ENCODE results near the gene NLRC3.

NLRC3 gene

GRCh38 chr16:3542601-3543373 is 34.4 kb downstream of the NLRC3 start:
- DNase-seq: no peak

DNA sequence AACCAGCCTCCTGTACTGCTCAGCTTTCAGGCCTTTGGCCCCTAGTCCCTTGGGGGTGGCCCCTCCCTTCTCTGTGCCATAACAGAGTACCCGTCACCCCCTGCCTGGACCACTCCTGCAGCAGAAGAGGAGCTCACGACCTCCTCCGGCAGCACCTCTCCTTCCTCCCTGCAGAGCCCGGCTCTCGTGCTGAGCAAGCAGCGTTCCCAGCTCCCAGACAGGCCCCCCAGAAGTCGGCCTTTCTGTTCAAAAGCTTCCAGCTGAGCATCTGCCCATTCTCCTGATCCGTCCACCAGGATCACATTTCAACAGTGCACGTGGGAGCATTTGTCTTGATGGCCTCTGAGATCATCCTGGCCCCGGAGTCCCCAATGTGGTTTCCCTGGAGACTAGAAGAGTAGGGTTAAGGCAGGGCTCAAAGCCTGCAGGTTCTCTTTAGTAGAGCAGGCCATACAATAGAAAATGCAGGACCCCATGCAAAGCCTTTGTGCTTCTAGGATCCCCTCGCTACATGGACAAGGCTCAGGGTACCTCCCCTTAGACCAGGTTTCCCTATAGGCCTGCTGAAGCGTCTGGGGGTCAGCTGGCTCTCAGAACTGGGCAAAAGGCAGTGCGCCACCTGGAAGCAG is 35.6 kb downstream of the NLRC3 start:
- DNase-seq: no peak

DNA sequence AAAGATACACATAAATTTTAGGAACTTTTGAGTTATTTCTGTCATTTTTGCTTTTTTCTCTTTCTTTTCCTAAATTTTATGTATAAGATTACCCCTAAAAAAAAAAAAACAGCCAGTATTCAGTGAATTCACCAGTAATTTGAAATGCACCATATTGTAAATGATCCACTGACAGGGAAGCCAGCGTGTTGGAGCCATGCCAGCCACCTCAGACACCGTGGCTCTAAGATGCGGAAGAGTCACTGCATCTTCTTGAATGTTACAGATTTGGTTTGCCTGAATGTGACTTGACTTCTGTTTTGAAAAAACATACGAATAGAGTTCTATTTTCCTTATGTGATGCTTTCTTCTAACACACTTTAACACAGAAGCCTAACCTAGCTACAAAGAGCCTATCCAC is 39.0 kb downstream of the NLRC3 start:
- no peak for DNase-seq

DNA sequence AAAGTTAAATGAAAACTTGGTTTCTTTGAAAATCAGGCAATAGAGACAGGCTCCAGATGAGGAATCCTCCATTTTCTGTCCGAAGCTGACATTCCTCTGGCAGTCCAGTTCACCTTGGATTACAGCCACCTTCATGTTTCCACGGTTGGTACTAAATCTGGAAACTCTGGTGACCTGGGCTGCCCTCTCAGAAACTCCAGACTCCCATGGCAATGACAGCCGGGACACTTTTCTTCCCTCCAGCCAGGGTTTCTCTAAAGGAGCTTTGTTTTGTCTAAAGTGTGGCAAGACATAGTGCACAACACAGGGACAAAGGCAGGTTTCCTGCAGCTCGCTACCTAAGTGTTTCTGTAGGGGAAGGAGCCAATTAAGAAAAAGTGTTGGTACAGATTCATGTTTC is 40.4 kb downstream of the NLRC3 start:
- DNase-seq: no peak

GRCh38 chr16:3536271-3536731 is 40.9 kb downstream of the NLRC3 start:
- DNase-seq: no peak

- no peak for DNase-seq
Measured at GRCh38 chr16:3534126-3534525, 43.1 kb downstream of the NLRC3 start.

DNA sequence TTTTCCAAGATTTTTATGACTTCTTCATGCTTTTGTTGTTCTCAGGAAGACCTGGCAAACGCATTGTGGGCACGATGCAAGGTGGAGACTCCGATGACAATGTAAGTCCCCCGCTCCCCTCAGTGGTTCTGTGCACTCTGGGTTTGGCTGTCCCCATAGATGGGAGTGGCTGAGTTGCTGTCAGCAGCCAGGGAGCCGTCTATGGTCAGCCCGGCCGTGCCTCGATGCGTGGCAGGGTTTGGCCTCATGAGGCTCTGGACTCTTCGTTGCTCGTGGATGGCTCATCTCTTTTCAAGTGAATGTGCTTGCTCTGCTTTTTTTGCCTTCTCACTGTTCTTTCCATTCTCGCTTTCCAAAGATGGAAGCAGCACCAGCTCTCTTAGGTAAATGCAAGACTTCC is 44.5 kb downstream of the NLRC3 start:
- DNase-seq: no peak

DNA sequence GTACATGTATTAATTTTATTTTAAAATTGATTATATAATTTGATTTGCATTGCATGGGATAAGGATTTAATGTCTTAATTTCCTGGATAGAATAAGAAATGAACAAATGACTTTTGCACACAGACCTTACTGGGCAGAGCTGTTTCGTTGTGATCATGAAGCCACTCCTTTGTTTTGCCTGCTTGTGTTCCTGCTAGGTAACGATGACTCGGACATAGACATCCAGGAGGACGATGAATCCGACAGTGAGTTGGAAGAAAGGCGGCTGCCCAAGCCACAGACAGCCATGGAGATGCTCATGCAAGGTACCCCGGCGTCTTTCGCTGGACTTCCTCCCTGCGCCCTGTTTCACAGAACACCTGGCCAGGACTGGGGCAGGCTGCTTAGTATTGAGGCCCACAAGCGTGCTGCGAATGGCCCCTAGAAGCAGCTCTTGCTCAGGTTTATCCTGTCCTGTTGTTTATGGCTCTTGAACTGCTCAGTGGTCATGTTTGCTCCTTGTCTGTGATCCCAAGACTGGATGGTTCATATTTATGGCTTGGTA is 46.8 kb downstream of the NLRC3 start:
- no peak for DNase-seq

GRCh38 chr16:3529175-3529574 is 48.0 kb downstream of the NLRC3 start:
- DNase-seq: no peak

- no peak for DNase-seq
Measured at GRCh38 chr16:3528406-3528805, 48.8 kb downstream of the NLRC3 start.

DNA sequence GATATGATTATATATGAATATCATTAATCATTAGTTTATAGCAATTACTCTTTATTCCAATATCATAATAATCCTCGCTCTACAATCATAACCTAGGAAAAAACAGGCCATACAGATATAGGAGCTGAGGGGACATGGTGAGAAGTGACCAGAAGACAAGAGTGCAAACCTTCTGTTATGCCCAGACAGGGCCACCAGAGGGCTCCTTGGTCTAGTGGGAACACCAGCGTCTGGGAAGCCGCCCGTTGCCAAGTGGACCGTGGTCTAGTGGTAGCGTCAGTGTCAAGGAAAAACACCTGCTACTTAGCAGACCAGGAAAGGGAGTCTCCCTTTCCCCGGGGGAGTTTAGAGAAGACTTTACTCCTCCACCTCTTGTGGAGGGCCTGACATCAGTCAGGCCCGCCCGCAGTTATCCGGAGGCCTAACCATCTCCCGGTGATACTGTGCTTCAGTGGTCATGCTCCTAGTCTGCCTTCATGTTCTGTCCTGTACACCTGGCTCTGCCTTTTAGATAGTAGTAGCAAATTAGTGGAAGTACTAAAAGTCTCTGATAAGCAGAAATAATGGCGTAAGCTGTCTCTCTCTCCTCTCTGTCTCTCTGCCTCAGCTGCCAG is 49.9 kb downstream of the NLRC3 start:
- peak in 1 of 2 experiments; percentile 12 for DNase-seq

GRCh38 chr16:3525951-3526350 is 51.3 kb downstream of the NLRC3 start:
- DNase-seq: no peak

GRCh38 chr16:3523281-3523680 is 53.9 kb downstream of the NLRC3 start:
- DNase-seq: no peak

DNA sequence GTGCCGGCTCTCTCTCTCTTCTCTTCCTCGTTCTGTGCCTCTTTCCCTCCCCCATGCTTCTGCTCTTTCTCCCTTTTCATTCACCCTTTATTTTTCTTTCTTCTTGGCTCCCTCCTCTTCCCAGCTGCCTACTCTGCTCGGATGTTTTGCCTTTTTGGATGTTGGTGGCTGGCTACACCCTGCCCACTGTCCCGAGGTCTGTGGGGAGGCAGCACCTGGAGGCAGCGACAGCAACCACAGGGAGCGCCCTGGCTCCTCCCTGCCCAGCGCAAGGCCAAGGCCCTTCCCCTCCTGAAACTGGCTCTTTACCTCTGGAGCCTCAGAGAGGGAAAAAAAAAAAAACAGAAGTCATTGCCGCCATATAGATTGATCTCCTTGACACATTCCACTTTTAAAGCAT is 56.4 kb downstream of the NLRC3 start:
- no peak for DNase-seq

- no peak for DNase-seq
Measured at GRCh38 chr16:3520413-3520812, 56.8 kb downstream of the NLRC3 start.

GRCh38 chr16:3519581-3519980 is 57.6 kb downstream of the NLRC3 start:
- no peak for DNase-seq

DNA sequence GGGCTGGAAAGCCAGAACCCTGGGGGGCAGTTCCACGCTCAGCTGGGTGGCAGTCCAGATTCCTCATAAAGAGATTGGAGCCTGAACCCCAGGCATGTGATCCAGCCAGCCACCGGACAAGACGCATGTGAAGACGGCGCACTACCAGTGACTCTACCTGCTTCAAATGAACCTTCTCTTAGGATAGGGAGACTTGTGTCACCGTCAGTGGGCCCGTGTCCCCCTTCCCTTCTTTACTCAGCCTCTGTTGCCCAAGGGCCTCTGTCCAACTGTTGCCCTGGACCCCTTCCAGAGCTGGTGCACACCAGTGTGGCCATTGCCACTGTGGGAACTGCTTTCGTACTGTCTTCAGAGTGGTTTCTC is 58.2 kb downstream of the NLRC3 start:
- no peak for DNase-seq

DNA sequence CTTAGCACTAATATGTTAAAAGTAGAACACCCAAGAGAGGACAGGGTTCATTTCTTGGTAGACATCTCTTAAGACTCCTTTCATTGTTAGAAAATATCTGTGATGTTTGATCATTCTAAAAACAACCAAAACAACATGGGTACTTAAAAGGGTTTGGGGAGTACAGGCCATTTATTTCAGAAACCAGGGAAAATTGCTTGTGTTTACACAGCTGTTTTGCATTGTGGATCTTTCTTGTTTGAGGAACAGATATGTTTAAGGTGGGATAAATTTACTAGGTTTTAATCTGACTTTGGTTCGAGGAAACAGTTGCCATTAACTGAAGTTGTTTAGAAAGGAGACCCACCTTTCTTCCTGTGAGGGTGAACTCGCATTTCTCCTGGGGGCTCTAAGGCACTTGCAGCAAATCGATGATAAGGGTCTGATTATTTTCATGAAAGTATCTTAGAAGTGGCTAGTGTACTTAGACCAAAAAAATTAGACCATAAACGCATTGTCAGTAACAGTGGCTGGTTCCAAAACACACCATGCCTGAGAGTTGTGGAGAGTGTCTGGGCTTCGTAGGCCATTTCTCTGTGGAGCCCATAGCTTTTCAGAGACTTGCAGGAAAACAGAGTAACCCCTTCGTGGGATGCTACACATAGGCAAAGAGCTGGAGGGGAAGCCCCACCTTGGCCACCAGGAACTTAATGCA is 58.8 kb downstream of the NLRC3 start:
- DNase-seq: no peak

- DNase-seq: no peak
Measured at GRCh38 chr16:3515897-3516296, 61.3 kb downstream of the NLRC3 start.

DNA sequence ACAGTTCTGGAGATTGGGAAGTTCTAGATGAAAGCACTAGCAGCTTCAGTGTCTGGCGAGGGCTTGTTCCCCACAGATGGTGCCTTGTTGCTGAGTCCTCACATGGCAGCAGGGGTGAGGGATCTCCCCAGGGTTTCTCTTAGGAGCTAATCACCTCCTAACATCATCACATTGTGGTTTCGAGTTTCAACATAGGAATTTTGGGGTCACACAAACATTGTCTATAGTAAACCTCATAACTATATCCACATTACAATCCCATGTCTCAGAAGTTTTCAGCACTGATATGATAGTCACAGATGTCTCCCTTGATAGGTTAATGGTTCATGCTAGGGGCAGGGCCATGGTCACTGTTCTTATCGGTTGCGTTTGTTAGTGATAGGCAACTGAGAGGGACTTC is 62.6 kb downstream of the NLRC3 start:
- DNase-seq: no peak

- no peak for DNase-seq
Measured at GRCh38 chr16:3513892-3514583, 63.2 kb downstream of the NLRC3 start.

DNA sequence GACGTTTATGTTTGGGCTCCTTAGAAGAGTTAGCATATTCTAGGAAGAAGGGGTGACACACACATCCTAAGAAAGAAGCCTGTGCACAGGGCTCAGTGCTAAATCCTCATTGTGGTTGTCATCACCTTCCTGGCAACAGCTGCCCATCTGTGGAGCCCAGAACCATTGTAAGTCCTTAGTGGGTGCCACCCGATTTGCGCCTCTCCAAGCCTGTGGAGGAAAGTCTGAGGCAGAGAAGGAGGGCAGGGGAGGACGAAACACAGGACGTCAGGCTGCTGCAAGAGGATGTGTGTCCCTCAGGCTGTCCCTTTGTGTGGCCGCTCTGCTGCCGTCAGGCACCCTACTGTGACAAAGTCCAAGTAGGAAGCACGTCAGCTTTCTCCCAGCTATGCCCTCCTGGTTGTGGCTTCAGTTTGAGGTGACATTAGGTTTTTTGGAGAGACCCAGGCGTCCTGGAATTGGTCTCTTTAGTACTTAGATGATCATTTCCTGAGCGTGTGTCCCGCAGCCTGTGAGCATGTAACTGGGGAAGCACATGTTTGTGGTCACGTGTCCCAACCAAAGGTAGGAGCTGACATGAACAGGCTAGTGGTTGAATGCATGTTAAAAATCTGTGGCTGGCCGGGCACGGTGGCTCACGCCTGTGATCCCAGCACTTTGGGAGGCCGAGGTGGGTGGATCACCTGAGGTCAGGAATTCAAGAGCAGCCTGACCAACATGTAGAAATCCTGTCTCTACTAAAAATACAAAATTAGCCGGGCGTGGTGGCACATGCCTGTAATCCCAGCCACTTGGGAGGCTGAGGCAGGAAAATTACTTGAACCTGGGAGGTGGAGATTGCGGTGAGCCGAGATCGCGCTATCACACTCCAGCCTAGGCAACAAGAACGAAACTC is 65.7 kb downstream of the NLRC3 start:
- no peak for DNase-seq

Measured in SW 1271 (cell line).